IMR-90 (cell line): ENCODE results near the gene SHISAL2B.

ENCODE experiments used
- CEBPB ChIP-seq: IDR thresholded peaks from 2 replicates; pipeline ENCODE4 v1.6.1; 2012; ENCODE audit warnings: low read depth, low read length, improper control_type of control experiment
- FOS ChIP-seq: fragments of 150-350 bp; IDR thresholded peaks from 2 replicates; pipeline ENCODE4 v1.6.1; 2016; ENCODE audit warnings: low read depth, low read length
- POLR2A ChIP-seq: IDR thresholded peaks from 2 replicates; pipeline ENCODE4 v1.6.1; 2012; ENCODE audit warnings: mild to moderate bottlenecking, low read depth, low read length
- RAD21 ChIP-seq: IDR thresholded peaks from 2 replicates; pipeline ENCODE4 v1.6.1; 2012; ENCODE audit warnings: low read length, improper control_type of control experiment
- RCOR1 ChIP-seq: IDR thresholded peaks from 2 replicates; pipeline ENCODE4 v1.6.1; 2012; ENCODE audit warnings: mild to moderate bottlenecking, low read length, improper control_type of control experiment; ENCODE audit not compliant: insufficient replicate concordance
- RFX5 ChIP-seq: IDR thresholded peaks from 2 replicates; pipeline ENCODE4 v1.8.0; 2012; ENCODE audit warnings: low read depth, mild to moderate bottlenecking, low read length, moderate library complexity
- TF ChIP-seq, protein P1 (sequence below): conservative IDR thresholded peaks from 2 replicates; pipeline ENCODE4 v1.5.1; 2012; ENCODE audit warnings: mild to moderate bottlenecking, low read depth, low read length, improper control_type of control experiment
- TF ChIP-seq, protein P2 (sequence below): fragments of 150-350 bp; IDR thresholded peaks from 2 replicates; pipeline ENCODE4 v1.6.1; 2017; ENCODE audit warnings: mild to moderate bottlenecking, antibody characterized with exemption, low read length, low read depth
- TF ChIP-seq, protein P3 (sequence below): fragments of 150-350 bp; IDR thresholded peaks from 2 replicates; pipeline ENCODE4 v1.6.1; 2016; ENCODE audit warnings: low read depth, mild to moderate bottlenecking, low read length, moderate library complexity, borderline replicate concordance

DNA sequence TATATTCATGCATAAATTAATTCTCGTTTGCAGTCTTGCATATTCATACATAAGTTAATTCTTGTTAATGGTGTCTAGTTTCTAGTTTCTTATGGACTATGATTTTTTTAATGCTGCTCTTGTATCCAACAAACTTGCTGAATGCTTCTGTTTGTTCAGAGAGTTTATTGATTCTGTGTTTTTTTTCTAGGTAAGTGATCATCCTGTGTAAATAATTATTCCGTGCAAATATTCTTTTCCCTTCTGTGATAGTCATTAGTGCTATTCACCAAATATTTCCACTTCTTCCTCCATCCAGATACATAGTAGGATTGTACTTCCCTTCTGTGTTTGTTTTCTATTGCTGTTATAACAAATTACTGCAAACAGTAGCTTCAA lies 35.8 kb upstream of the SHISAL2B start:
- TF ChIP-seq, protein P1, sequence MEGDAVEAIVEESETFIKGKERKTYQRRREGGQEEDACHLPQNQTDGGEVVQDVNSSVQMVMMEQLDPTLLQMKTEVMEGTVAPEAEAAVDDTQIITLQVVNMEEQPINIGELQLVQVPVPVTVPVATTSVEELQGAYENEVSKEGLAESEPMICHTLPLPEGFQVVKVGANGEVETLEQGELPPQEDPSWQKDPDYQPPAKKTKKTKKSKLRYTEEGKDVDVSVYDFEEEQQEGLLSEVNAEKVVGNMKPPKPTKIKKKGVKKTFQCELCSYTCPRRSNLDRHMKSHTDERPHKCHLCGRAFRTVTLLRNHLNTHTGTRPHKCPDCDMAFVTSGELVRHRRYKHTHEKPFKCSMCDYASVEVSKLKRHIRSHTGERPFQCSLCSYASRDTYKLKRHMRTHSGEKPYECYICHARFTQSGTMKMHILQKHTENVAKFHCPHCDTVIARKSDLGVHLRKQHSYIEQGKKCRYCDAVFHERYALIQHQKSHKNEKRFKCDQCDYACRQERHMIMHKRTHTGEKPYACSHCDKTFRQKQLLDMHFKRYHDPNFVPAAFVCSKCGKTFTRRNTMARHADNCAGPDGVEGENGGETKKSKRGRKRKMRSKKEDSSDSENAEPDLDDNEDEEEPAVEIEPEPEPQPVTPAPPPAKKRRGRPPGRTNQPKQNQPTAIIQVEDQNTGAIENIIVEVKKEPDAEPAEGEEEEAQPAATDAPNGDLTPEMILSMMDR, result no peak
- TF ChIP-seq POLR2A (no peak), FOS (no peak), RCOR1 (no peak), CEBPB (no peak), RAD21 (no peak), RFX5 (no peak)
- TF ChIP-seq, protein P2, sequence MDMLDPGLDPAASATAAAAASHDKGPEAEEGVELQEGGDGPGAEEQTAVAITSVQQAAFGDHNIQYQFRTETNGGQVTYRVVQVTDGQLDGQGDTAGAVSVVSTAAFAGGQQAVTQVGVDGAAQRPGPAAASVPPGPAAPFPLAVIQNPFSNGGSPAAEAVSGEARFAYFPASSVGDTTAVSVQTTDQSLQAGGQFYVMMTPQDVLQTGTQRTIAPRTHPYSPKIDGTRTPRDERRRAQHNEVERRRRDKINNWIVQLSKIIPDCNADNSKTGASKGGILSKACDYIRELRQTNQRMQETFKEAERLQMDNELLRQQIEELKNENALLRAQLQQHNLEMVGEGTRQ, result no peak
- TF ChIP-seq, protein P3, sequence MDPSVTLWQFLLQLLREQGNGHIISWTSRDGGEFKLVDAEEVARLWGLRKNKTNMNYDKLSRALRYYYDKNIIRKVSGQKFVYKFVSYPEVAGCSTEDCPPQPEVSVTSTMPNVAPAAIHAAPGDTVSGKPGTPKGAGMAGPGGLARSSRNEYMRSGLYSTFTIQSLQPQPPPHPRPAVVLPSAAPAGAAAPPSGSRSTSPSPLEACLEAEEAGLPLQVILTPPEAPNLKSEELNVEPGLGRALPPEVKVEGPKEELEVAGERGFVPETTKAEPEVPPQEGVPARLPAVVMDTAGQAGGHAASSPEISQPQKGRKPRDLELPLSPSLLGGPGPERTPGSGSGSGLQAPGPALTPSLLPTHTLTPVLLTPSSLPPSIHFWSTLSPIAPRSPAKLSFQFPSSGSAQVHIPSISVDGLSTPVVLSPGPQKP, result no peak
